Gastrocnemius medialis (tissue), 4 donors: ENCODE measurements around the gene MAPK6.

Source experiments
- POLR2A ChIP-seq, 2 donors: fragments of 450-650 bp; IDR thresholded peaks; one replicate each; pipeline ENCODE4 v1.6.1; 2017; ENCODE audit warnings: antibody characterized with exemption in 2 of 2, mild to moderate bottlenecking in 2 of 2, moderate library complexity in 2 of 2
- TF ChIP-seq, protein P1 (sequence below), 5 experiments: fragments of 450-650 bp in 3 of 5; fragments of 200-600 bp in 2 of 5; sonication (generic) in 2 of 5; IDR thresholded peaks in 4 of 5; conservative IDR thresholded peaks in 1 of 5; 1 replicate in 4 of 5; 2 replicates in 1 of 5; pipeline ENCODE4 v1.5.1; 2016 to 2019; ENCODE audit warnings: antibody characterized with exemption in 5 of 5, mild to moderate bottlenecking in 3 of 5, moderate library complexity in 3 of 5

DNA sequence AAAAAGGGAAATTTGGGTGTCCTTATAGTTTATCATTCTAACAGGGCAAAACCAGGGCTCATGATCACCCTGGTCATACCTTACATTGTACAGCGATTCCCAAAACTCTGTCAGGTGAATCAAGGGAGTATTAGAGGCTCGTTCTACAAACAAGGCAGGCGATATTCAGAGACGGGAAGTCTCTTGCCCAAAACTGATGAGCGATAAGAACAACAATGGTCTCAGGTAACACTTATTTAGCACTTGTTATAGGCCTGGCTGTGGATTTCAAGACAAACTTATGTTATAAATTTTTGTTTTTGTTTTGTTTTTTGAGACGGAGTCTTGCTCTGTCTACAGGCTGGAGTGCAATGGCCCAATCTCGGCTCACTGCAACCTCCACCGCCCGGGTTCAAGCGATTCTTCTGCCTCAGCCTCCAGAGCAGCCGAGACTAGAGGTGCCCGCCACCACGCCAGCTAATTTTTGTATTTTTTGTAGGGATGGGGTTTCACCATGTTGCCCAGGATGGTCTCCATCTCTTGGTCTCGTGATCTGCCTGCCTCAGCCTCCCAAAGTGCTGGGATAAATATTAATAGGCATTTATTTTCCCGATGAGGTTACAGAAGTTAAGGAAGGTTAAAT, 80.7 kb downstream of the MAPK6 start:
- no peak for TF ChIP-seq POLR2A (IDR thresholded peaks at IDR 0.05)
- TF ChIP-seq, protein P1, sequence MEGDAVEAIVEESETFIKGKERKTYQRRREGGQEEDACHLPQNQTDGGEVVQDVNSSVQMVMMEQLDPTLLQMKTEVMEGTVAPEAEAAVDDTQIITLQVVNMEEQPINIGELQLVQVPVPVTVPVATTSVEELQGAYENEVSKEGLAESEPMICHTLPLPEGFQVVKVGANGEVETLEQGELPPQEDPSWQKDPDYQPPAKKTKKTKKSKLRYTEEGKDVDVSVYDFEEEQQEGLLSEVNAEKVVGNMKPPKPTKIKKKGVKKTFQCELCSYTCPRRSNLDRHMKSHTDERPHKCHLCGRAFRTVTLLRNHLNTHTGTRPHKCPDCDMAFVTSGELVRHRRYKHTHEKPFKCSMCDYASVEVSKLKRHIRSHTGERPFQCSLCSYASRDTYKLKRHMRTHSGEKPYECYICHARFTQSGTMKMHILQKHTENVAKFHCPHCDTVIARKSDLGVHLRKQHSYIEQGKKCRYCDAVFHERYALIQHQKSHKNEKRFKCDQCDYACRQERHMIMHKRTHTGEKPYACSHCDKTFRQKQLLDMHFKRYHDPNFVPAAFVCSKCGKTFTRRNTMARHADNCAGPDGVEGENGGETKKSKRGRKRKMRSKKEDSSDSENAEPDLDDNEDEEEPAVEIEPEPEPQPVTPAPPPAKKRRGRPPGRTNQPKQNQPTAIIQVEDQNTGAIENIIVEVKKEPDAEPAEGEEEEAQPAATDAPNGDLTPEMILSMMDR (IDR thresholded peaks at IDR 0.05 in 4 of 5, conservative IDR thresholded peaks at IDR 0.05 in 1 of 5): no peak
